Cardiac septum (tissue), 1 donor: ENCODE results near the gene MAML3. TPM values are rescaled to one million over a fixed set of nuclear protein-coding genes. Genes with fewer than 3 reads are reported as not detected.

Experiments
- DNase-seq: peaks from one replicate; pipeline ENCODE4 v3.0.0-alpha.2; 2020; ENCODE audit warnings: low spot score
- intact Hi-C: fragments of 100-400 bp; cut with DNase I; formaldehyde crosslinking; loops from one replicate; pipeline ENCODE4 v1.14.0; 2022
- total RNA-seq: library from RNA; stranded (reverse); fragmentation: NEBNext Ultra II Directional; extraction: Animal tissue kit (Norgen Biotek cat#: 25700); gene quantifications from one replicate; pipeline ENCODE4 v1.2.1, GENCODE V29; 2021
- donor health status: DM: no; HTN: no; CAD: no.

The MAML3 gene
- total RNA-seq, 1 donor from 2014 or later: 4.1 TPM

- intact Hi-C loops: no loop called here
- no peak for DNase-seq
These were observed 354.4 kb downstream of the MAML3 start for GRCh38 chr4:139799615-139800014.

- no peak for DNase-seq
- intact Hi-C loops: no loop called here
These were observed 355.5 kb downstream of the MAML3 start for GRCh38 chr4:139798456-139798855.

GRCh38 chr4:139797287-139797686, 356.7 kb downstream of the MAML3 start:
- intact Hi-C loops: no loop called here
- DNase-seq: no peak

DNA sequence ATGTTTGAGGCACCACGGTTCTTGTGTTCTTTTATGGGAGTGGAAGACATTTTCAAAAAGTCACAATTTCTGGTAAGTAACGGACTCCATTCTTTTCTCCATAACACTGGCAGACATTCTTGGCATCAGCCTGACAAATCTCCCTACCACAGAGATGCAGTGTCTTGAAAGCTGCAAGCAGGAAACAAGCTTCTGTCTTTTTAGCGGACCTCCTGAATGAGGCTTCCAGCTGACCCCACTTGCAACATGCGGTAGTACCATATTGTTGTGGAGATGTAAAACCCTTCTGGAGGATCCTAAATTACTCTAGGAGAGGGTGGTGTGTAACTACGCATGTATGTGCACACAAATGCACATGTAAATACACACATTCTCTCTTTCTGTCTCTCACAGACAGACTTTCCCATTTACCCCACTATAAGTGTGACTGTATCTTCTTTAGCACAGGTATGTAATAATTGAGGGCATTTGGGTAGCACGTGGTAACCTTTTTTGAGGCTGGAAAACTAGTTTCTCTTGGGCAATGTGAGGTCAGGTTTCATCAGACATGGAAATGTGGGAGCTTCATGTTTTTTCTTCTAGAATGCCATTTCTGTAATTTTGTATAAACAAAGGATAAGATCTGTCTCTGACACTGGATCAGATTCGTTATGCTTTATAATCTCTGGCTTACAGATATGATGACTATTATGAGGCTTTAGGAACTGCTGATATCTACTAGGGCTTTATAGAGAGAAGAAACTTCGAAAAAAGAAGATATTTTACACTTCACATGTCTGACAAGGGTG, 358.3 kb downstream of the MAML3 start:
- DNase-seq: no peak
- intact Hi-C loops: no loop called here

GRCh38 chr4:139794158-139794954, 359.6 kb downstream of the MAML3 start:
- DNase-seq: no peak
- intact Hi-C loops: no loop called here

DNA sequence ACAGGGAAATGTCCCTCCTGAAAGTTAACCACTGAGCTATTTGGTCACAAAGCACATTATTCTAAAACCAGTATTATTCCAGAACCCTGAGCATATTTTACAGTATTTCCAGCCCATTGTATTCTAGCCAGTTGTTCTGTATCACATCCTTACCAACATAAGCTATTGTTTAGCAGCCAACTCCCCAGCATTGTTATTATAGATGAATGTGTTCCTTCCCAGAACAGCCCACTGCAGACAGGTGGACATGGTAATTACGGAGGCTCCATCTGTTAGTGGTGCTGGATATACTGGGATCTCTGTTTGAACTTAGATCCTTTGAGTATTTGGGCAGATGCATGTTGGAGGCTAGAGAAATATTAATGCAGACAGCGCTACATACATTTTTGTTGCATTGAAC, 362.3 kb downstream of the MAML3 start:
- intact Hi-C loops: loop anchor here (2.0 kb wide), 1 partner anchor 29 kb away; no protein-coding TSS in a partner anchor
- DNase-seq: no peak

GRCh38 chr4:139790291-139790690, 363.7 kb downstream of the MAML3 start:
- DNase-seq: no peak
- intact Hi-C loops: loop anchor here (2.0 kb wide), 1 partner anchor 27 kb away; no protein-coding TSS in a partner anchor

DNA sequence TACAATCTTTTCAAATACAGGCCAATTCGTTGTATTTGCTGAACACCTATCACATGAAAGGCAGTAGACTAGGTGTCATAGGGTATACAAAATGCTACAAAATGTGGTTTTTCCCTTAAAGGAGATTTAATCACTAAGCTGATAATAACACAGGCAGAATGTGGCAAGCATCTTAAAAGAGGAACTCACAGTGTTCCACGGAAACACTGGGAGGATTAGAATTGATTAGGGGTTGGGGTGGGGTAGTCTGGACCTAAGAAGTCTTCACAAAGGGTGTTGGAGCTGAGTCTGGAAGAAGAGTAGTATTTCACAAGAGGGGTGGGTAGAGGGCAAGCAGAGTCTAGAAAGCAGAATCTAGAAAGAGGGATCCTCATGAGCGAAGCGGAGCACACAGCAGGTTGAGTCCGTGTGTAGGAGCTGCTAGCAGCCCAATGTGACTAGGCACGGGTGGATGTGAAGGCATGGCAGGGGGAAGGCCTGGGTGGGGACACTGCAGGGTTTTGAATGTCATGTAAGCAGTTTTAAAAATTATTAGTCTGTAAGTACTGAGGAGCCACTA, 364.8 kb downstream of the MAML3 start:
- DNase-seq: no peak

GRCh38 chr4:139786494-139787354, 367.3 kb downstream of the MAML3 start:
- intact Hi-C loops: no loop called here
- no peak for DNase-seq

More for the DNA sequence above, 364.8 kb downstream of the MAML3 start:
- intact Hi-C loops: no loop called here

GRCh38 chr4:139785356-139785755, 368.6 kb downstream of the MAML3 start:
- no peak for DNase-seq
- intact Hi-C loops: no loop called here

- DNase-seq: no peak
- intact Hi-C loops: no loop called here
These were observed 370.1 kb downstream of the MAML3 start for GRCh38 chr4:139783741-139784484.

- intact Hi-C loops: no loop called here
- DNase-seq: no peak
These were observed 371.0 kb downstream of the MAML3 start for GRCh38 chr4:139782926-139783522.

DNA sequence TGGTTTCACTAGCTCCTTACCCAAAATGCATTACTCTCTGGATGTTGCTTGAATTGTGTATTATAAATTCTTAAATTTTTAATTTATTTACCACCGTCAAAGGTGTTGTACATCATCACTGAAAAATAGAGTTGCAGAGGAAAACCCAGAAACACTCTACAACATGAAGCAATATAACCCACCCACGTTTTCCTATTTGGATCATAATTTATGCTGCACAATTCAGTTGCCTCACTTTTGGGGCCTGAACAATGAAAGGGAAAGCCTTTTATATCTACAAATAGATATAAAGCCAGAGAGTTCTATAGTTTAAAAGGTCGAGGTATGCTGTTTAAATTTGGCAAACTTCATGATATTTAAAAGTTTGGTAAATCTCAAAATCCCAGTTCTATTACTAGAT, 372.9 kb downstream of the MAML3 start:
- intact Hi-C loops: no loop called here
- no peak for DNase-seq

DNA sequence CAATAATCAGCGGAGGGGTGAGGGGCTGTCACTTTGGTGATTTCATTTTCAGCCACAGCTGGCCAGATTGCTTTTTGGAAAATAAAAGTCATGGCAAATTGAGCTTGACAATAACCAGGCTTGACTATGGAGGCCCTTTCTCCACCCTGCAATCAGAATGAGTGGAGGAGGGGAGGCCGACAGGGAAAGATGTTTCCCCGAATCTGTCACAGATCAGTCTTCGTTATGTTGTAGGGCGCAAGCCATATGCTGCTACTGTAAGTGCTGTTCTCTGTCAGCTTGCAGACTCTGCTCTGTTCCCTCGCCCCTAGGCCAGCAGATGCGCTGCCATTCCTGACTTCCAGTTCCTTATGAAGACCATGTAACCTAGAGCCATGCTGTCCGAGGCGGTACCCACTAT, 374.3 kb downstream of the MAML3 start:
- DNase-seq: no peak
- intact Hi-C loops: no loop called here

- no peak for DNase-seq
- intact Hi-C loops: no loop called here
These were observed 376.2 kb downstream of the MAML3 start for GRCh38 chr4:139777757-139778156.

DNA sequence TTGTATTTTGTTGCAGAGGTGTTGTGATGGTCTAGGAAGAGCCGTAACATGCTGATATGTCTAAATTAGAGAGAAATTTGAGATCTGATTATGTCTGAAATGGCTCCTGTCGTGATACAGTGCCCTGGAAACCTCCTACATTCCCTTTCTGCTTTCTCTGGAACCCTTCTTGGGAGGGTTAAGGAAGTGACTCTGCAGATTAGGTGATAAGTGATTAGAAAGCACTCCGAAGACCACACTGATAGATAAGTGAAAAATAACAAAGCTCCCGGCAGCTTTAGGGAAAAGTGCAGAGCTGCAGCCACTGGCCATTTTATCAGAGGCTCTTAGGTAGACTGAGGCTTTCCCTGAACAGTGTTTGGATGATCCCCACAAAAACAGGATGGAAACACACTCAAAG, 377.7 kb downstream of the MAML3 start:
- intact Hi-C loops: no loop called here

GRCh38 chr4:139774759-139775487, 379.1 kb downstream of the MAML3 start:
- DNase-seq: no peak
- intact Hi-C loops: no loop called here

More for the DNA sequence above, 377.7 kb downstream of the MAML3 start:
- no peak for DNase-seq
